Activated B cell treated with CpG ODN at 0.5 μM for 24 hours (primary cell): Measurements from ENCODE around the gene SLAMF9. TPM values are rescaled to one million over a fixed set of nuclear protein-coding genes. Genes with fewer than 3 reads are reported as not detected.

ENCODE experiments used
- ATAC-seq: fragments of 200-7000 bp; cut with Tn5 transposase; one replicate; pipeline ENCODE4 v1.10.0; 2021; ENCODE audit warnings: low read depth, mild to moderate bottlenecking, moderate library complexity
- CTCF ChIA-PET: fragments of 350-600 bp; sonication (Branson Sonifier 250); formaldehyde crosslinking; loops from one replicate; lab custom pipeline; 2021; ENCODE audit warnings: antibody characterized with exemption; lab: Charles Lee
- POLR2A ChIA-PET: fragments of 350-600 bp; sonication (Branson Sonifier 250); formaldehyde crosslinking; loops from one replicate; lab custom pipeline; 2021; ENCODE audit warnings: antibody characterized with exemption; lab: Charles Lee
- DNase-seq: peaks from one replicate; pipeline ENCODE4 v3.0.0; 2022
- H3K27ac Mint-ChIP-seq: one replicate; pipeline ENCODE4 v1.8.0; 2020; ENCODE audit warnings: mixed read lengths
- H3K27me3 Mint-ChIP-seq: one replicate; pipeline ENCODE4 v1.8.0; 2021; ENCODE audit warnings: mixed read lengths
- H3K36me3 Mint-ChIP-seq: one replicate; pipeline ENCODE4 v1.8.0; 2021; ENCODE audit warnings: low read depth, mixed read lengths
- H3K4me1 Mint-ChIP-seq: one replicate; pipeline ENCODE4 v1.8.0; 2021; ENCODE audit warnings: mixed read lengths
- H3K4me3 Mint-ChIP-seq: one replicate; pipeline ENCODE4 v1.8.0; 2020; ENCODE audit warnings: mild to moderate bottlenecking, mixed read lengths
- H3K9me3 Mint-ChIP-seq: one replicate; pipeline ENCODE4 v1.8.0; 2020; ENCODE audit warnings: mixed read lengths
- intact Hi-C: fragments of 100-400 bp; cut with micrococcal nuclease; formaldehyde crosslinking; loops from one replicate; pipeline ENCODE4 v1.15.1; 2024
- total RNA-seq: library from RNA; stranded (reverse); gene quantifications from 2 replicates; pipeline ENCODE4 v1.2.3, GENCODE V29; 2022
- TF ChIP-seq, protein P1 (sequence below): fragments of 200-600 bp; IDR thresholded peaks from one replicate; pipeline ENCODE4 v1.8.0; 2022; ENCODE audit warnings: antibody characterized with exemption, mild to moderate bottlenecking

The SLAMF9 gene
- total RNA-seq, 1 donor from 2014 or later = not detected

GRCh38 chr1:159958719-159959380, 4.8 kb upstream of the SLAMF9 start:
- ChIA-PET CTCF (no interaction called here), POLR2A (no interaction called here)
- DNase-seq (no peak), ATAC-seq (no peak)
- no peaks in the 10 kb centered on the region for H3K9me3 Mint-ChIP-seq
- no peaks in the 10 kb centered on the region for H3K36me3 Mint-ChIP-seq
- no peaks in the 10 kb centered on the region for H3K4me1 Mint-ChIP-seq
- H3K27ac Mint-ChIP-seq = no peak overlapping the region
- TF ChIP-seq, protein P1, sequence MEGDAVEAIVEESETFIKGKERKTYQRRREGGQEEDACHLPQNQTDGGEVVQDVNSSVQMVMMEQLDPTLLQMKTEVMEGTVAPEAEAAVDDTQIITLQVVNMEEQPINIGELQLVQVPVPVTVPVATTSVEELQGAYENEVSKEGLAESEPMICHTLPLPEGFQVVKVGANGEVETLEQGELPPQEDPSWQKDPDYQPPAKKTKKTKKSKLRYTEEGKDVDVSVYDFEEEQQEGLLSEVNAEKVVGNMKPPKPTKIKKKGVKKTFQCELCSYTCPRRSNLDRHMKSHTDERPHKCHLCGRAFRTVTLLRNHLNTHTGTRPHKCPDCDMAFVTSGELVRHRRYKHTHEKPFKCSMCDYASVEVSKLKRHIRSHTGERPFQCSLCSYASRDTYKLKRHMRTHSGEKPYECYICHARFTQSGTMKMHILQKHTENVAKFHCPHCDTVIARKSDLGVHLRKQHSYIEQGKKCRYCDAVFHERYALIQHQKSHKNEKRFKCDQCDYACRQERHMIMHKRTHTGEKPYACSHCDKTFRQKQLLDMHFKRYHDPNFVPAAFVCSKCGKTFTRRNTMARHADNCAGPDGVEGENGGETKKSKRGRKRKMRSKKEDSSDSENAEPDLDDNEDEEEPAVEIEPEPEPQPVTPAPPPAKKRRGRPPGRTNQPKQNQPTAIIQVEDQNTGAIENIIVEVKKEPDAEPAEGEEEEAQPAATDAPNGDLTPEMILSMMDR = no peak
- intact Hi-C loops = no loop called here
- H3K4me3 Mint-ChIP-seq = no peak overlapping the region
- H3K27me3 Mint-ChIP-seq = peaks cover 8% of the 10 kb centered on the region

GRCh38 chr1:159957824-159958268, 3.8 kb upstream of the SLAMF9 start:
- intact Hi-C loops = no loop called here
- POLR2A ChIA-PET = interaction anchor here (0.7 kb wide), 1 partner anchor 32 kb away, joined by 4 read pairs; the partner anchor contains the start of gene TAGLN2

DNA sequence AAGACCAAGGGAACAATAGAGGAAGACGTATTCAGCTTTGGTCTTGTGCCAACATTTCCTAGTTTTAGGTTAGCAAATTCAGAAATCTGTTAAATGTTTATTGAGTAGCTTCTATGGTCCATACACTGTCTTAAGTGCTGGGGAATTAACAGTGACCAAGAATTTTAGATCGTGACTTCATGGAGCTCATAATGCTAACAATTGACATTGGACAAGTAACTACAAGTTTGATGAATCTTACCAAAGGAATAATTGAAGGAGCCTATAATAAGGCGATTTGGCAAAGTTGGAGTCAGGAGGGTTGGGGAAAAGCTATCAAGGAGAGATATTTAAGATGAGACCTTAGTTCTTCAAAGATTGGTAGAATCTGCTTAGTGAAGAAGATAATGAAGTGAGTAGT, 1.4 kb upstream of the SLAMF9 start:
- ChIA-PET POLR2A (no interaction called here), CTCF (interaction anchor here (1.2 kb wide), 1 partner anchor 52 kb away, joined by 5 read pairs; no protein-coding TSS in a partner anchor)
- Mint-ChIP-seq H3K27ac (no peak overlapping the region), H3K36me3 (no peaks in the 10 kb centered on the region), H3K4me1 (no peaks in the 10 kb centered on the region), H3K4me3 (no peak overlapping the region), H3K9me3 (no peaks in the 10 kb centered on the region), H3K27me3 (peaks cover 25% of the 10 kb centered on the region)
- ATAC-seq (no peak), DNase-seq (no peak)
- TF ChIP-seq, protein P1 = no peak
- intact Hi-C loops = no loop called here

More at GRCh38 chr1:159957824-159958268, 3.8 kb upstream of the SLAMF9 start:
- no peak for ATAC-seq
- Mint-ChIP-seq H3K4me1 (no peaks in the 10 kb centered on the region), H3K27ac (no peak overlapping the region), H3K9me3 (no peaks in the 10 kb centered on the region), H3K27me3 (peaks cover 11% of the 10 kb centered on the region), H3K4me3 (no peak overlapping the region), H3K36me3 (no peaks in the 10 kb centered on the region)
- DNase-seq = no peak
- CTCF ChIA-PET = interaction anchor here (0.6 to 1.1 kb wide), 3 partner anchors 49 to 603 kb away, joined by 3 read pairs; no protein-coding TSS in a partner anchor
- TF ChIP-seq, protein P1 = no peak

- no peak for ATAC-seq
- intact Hi-C loops = no loop called here
- Mint-ChIP-seq H3K27me3 (peaks cover 31% of the 10 kb centered on the region), H3K27ac (no peak overlapping the region), H3K9me3 (no peaks in the 10 kb centered on the region), H3K4me3 (no peak overlapping the region), H3K36me3 (no peaks in the 10 kb centered on the region), H3K4me1 (no peaks in the 10 kb centered on the region)
- TF ChIP-seq, protein P1 = no peak
- CTCF ChIA-PET = no interaction called here
- POLR2A ChIA-PET = no interaction called here
- no peak for DNase-seq
These were observed 1.1 kb downstream of the SLAMF9 start for GRCh38 chr1:159952932-159953331.

DNA sequence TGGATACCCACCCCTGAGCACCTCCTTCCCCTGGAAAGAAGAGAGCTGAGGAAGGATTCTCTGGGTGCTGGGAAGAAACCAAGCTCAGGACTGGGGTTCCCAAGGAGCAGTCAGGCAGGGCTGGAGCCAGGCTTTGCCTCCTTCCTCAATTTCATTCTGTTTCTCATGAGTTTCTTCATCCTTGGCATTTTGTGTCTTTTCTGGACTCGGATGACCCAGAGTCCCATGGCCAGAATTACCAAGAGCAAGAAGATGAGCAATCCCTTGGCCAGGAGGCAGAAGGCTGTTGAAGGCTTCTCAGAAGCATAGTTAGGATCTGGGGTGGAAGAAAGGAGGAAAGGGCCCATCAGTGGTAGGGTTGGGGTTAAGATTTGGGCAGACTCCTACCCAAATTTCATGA, 2.5 kb downstream of the SLAMF9 start:
- peaks cover 33% of the 10 kb centered on the region for H3K27me3 Mint-ChIP-seq
- TF ChIP-seq, protein P1 = no peak
- H3K36me3 Mint-ChIP-seq = no peaks in the 10 kb centered on the region
- no peak overlapping the region for H3K27ac Mint-ChIP-seq
- no peaks in the 10 kb centered on the region for H3K9me3 Mint-ChIP-seq
- intact Hi-C loops = no loop called here
- CTCF ChIA-PET = no interaction called here
- H3K4me3 Mint-ChIP-seq = no peak overlapping the region
- no peak for DNase-seq
- no peak for ATAC-seq
- POLR2A ChIA-PET = no interaction called here
- H3K4me1 Mint-ChIP-seq = no peaks in the 10 kb centered on the region
